ENCODE measurements around the gene C2orf42. TPM values are rescaled to one million over a fixed set of nuclear protein-coding genes. Genes with fewer than 3 reads are reported as not detected.
"Not testable (repeated sequence)": the region's sequence is repeated elsewhere in the genome, so short reads cannot be mapped to it uniquely, and the experiment has no call there.

Gene C2orf42
- total RNA-seq, 1 donor from 2014 or later, result 11.0 TPM

DNA sequence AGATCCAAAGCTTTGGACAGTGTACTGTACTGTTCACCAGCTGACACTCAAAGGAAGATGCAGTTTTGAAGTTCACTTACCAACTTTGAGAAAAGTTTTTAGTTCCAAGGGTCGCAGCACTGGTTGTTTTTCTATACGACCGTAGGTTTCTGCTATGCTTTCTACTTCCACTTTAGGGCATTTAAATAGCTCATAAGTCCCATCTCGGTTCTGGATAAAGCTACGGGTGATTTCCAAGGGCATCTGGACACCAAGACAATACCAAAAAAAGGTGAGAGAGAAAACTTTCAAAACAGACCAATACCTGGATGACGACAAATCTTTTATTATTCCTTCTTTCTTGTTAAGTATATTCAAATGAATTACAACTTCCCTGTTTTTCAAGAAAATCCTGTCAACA lies 30.3 kb downstream of the C2orf42 start:
- Mint-ChIP-seq H3K9me3 (ENCODE audit: unreplicated experiment) (no peaks in the 10 kb centered on the region), H3K27me3 (ENCODE audit: unreplicated experiment) (peaks cover 5% of the 10 kb centered on the region), H3K4me3 (ENCODE audit: unreplicated experiment) (no peak overlapping the region), H3K36me3 (ENCODE audit: unreplicated experiment) (no peaks in the 10 kb centered on the region), H3K4me1 (ENCODE audit: low read depth, unreplicated experiment) (no peaks in the 10 kb centered on the region), H3K27ac (ENCODE audit: unreplicated experiment) (no peak overlapping the region)
- no peak for TF ChIP-seq CTCF (IDR thresholded peaks at IDR 0.05; ENCODE audit: partially characterized antibody, unreplicated experiment)
- no peak for DNase-seq

- H3K27ac Mint-ChIP-seq (ENCODE audit: unreplicated experiment); H3K36me3 Mint-ChIP-seq (ENCODE audit: unreplicated experiment); H3K9me3 Mint-ChIP-seq (ENCODE audit: unreplicated experiment); H3K4me1 Mint-ChIP-seq (ENCODE audit: low read depth, unreplicated experiment); H3K4me3 Mint-ChIP-seq (ENCODE audit: unreplicated experiment); DNase-seq: not testable (repeated sequence)
- peaks cover 11% of the 10 kb centered on the region for H3K27me3 Mint-ChIP-seq (ENCODE audit: unreplicated experiment)
Observed at GRCh38 chr2:70149130-70149686, 41.6 kb downstream of the C2orf42 start.

- H3K9me3 Mint-ChIP-seq (ENCODE audit: unreplicated experiment); H3K27ac Mint-ChIP-seq (ENCODE audit: unreplicated experiment); H3K4me1 Mint-ChIP-seq (ENCODE audit: low read depth, unreplicated experiment); H3K27me3 Mint-ChIP-seq (ENCODE audit: unreplicated experiment); DNase-seq; H3K36me3 Mint-ChIP-seq (ENCODE audit: unreplicated experiment); H3K4me3 Mint-ChIP-seq (ENCODE audit: unreplicated experiment): not testable (repeated sequence)
Observed at GRCh38 chr2:70148211-70148760, 42.5 kb downstream of the C2orf42 start.

DNA sequence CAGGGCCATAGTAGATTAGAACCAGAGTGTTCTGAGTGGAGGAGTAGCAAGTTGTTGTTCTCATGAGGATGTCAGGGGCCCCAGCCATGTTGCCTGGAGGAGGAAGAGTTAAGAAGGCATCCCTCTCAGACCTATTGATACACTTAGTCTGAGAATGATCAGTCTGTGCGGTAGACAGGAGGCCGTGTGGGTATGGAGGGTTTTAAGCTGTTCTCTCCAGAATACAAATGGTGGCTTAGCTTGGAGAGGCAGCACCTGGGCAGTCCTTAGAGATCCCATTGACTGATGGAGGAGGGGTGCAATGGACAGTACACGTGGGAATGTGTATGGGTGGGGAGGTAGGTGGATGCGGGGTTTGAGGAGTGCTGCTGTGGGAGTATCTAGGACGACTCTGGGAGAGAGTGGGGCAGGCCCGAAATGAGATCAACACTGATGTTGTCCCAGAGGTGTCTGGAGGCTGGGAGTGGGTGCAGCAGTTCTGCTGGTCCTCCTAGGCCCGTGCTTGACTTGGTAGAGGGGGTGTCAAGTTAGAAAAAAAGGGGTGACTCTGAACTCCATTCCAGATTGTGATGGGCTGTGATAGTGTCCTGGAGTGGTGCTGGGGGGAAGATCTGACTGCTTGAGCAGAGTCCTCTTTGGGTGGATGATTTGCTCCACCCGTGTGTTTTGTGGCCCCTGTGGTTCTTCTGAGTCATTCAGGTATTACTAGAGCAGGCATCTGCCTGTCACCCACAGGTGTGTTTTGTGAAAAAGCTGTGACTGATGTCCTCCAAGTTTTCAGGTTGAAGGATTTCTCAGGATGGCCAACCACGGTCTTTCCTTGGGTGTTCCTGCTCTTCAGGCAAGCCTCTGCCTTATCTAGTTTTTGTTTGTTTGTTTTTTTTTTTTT lies 44.7 kb downstream of the C2orf42 start:
- H3K36me3 Mint-ChIP-seq (ENCODE audit: unreplicated experiment), result peaks cover 4% of the 10 kb centered on the region
- H3K27me3 Mint-ChIP-seq (ENCODE audit: unreplicated experiment), result peaks cover 14% of the 10 kb centered on the region
- no peak overlapping the region for H3K27ac Mint-ChIP-seq (ENCODE audit: unreplicated experiment)
- peaks cover 14% of the 10 kb centered on the region for H3K9me3 Mint-ChIP-seq (ENCODE audit: unreplicated experiment)
- no peak for TF ChIP-seq CTCF (IDR thresholded peaks at IDR 0.05; ENCODE audit: partially characterized antibody, unreplicated experiment)
- H3K4me3 Mint-ChIP-seq (ENCODE audit: unreplicated experiment), result no peak overlapping the region
- DNase-seq, result no peak
- peaks cover 8% of the 10 kb centered on the region for H3K4me1 Mint-ChIP-seq (ENCODE audit: low read depth, unreplicated experiment)

DNA sequence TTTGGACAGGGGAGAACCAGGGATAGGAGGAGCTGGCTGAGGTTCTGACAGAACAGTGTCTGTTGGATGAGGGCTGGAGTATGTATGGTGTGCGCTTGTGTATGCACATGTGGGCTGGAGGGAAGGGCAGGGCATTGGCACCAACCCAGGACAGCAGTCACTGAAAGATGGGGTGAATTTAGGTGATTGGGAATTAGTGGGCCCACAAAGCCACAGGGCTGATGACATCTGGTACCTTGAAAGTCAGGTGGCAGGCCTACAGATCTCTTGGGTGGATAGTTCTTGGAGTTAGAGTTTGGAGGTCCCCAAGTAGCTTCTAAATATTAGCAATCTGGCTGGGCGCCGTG lies 45.7 kb downstream of the C2orf42 start:
- Mint-ChIP-seq H3K36me3 (ENCODE audit: unreplicated experiment) (peaks cover 4% of the 10 kb centered on the region), H3K27ac (ENCODE audit: unreplicated experiment) (no peak overlapping the region), H3K27me3 (ENCODE audit: unreplicated experiment) (peaks cover 14% of the 10 kb centered on the region), H3K9me3 (ENCODE audit: unreplicated experiment) (peaks cover 16% of the 10 kb centered on the region), H3K4me3 (ENCODE audit: unreplicated experiment) (no peak overlapping the region), H3K4me1 (ENCODE audit: low read depth, unreplicated experiment) (peaks cover 17% of the 10 kb centered on the region)
- DNase-seq, result no peak
- no peak for TF ChIP-seq CTCF (IDR thresholded peaks at IDR 0.05; ENCODE audit: partially characterized antibody, unreplicated experiment)
